Endothelial cell of umbilical vein (primary cell): ENCODE data around the gene TBC1D17. TPM values are rescaled to one million over a fixed set of nuclear protein-coding genes. Genes with fewer than 3 reads are reported as not detected.

ENCODE experiments used
- BruUV-seq: library from RNA; stranded (reverse); fragments of 400-500 nt; replicated peaks from 2 replicates; lab custom pipeline; 2021; lab: Mats Ljungman, UMichigan
- CTCF ChIA-PET: fragments of 300-600, 350-600 bp; sonication (Branson Sonifier 250); formaldehyde crosslinking; loops from one replicate; lab custom pipeline; 2021; ENCODE audit warnings: antibody characterized with exemption, inconsistent platforms; lab: Charles Lee
- POLR2A ChIA-PET: fragments of 300-600, 350-600 bp; sonication (Branson Sonifier 250); formaldehyde crosslinking; loops from one replicate; lab custom pipeline; 2021; ENCODE audit warnings: antibody characterized with exemption, inconsistent platforms; lab: Charles Lee
- DNase-seq: peaks from one replicate; pipeline ENCODE4 v3.0.0-alpha.2; 2011; ENCODE audit warnings: low read depth, low spot score
- FAIRE-seq: peaks from 2 replicates; lab custom pipeline; 2011; peaks lifted over from hg19 to GRCh38; lab: Jason Lieb, UNC
- H2AFZ ChIP-seq: 2 replicates; pipeline ENCODE4 v1.6.0; 2012; ENCODE audit warnings: low read depth, low read length, control low read depth, inconsistent platforms
- H3K27ac ChIP-seq: 2 replicates; pipeline ENCODE4 v1.5.1; 2011; ENCODE audit warnings: low read depth, mild to moderate bottlenecking, control low read depth, low read length, moderate library complexity; ENCODE audit not compliant: insufficient read depth
- H3K27me3 ChIP-seq, 2 experiments: 2 replicates each; pipeline versions ENCODE4 v1.6.0 to v1.6.1; 2011; ENCODE audit warnings: low read length in 2 of 2, mixed read lengths in 1 of 2; ENCODE audit not compliant: control insufficient read depth in 2 of 2, insufficient read depth in 2 of 2
- H3K36me3 ChIP-seq, 2 experiments: 2 replicates in 1 of 2; 3 replicates in 1 of 2; pipeline ENCODE4 v1.5.1; 2011; ENCODE audit warnings: low read length in 2 of 2, mild to moderate bottlenecking in 1 of 2, moderate library complexity in 1 of 2; ENCODE audit not compliant: control insufficient read depth in 2 of 2, insufficient read depth in 2 of 2; ENCODE audit errors: extremely low read depth in 1 of 2
- H3K4me1 ChIP-seq: 3 replicates; pipeline ENCODE4 v1.5.1; 2011; ENCODE audit warnings: mild to moderate bottlenecking, low read length; ENCODE audit not compliant: control insufficient read depth, insufficient read depth; ENCODE audit errors: extremely low read depth
- H3K4me2 ChIP-seq: 2 replicates; pipeline ENCODE4 v1.6.1; 2011; ENCODE audit warnings: low read length, control low read depth, mixed read lengths; ENCODE audit not compliant: insufficient read depth
- H3K4me3 ChIP-seq, 3 experiments: fragments of 200-600 bp in 1 of 3; sonication (generic), shearing (Covaris generic) in 1 of 3; replicated peaks in 1 of 3; 2 replicates each; pipeline ENCODE4 v1.5.1; 2011 to 2016; ENCODE audit warnings: control low read depth in 3 of 3, low read length in 3 of 3, mild to moderate bottlenecking in 2 of 3, inconsistent platforms in 1 of 3, low read depth in 1 of 3, moderate library complexity in 1 of 3; ENCODE audit not compliant: insufficient read depth in 1 of 3
- H3K79me2 ChIP-seq: 2 replicates; pipeline ENCODE4 v1.6.0; 2012; ENCODE audit warnings: low read length, inconsistent platforms; ENCODE audit not compliant: control insufficient read depth, insufficient read depth
- H3K9ac ChIP-seq: replicated peaks from 2 replicates; pipeline ENCODE3; 2011; ENCODE audit warnings: low read length, control low read depth; ENCODE audit not compliant: insufficient read depth; ENCODE audit errors: extremely low read depth
- H3K9me1 ChIP-seq: replicated peaks from 3 replicates; pipeline ENCODE4 v1.6.0; 2011; ENCODE audit warnings: mild to moderate bottlenecking, low read length; ENCODE audit not compliant: control insufficient read depth, insufficient read depth; ENCODE audit errors: extremely low read depth
- H3K9me3 ChIP-seq: replicated peaks from 2 replicates; pipeline ENCODE4 v1.5.1; 2012; ENCODE audit warnings: low read length, inconsistent platforms; ENCODE audit not compliant: control insufficient read depth, insufficient read depth
- H4K20me1 ChIP-seq: replicated peaks from 2 replicates; pipeline ENCODE3; 2011; ENCODE audit warnings: mild to moderate bottlenecking, low read length; ENCODE audit not compliant: control insufficient read depth, insufficient read depth; ENCODE audit errors: extremely low read depth
- CTCF ChIP-seq, 2 donors: IDR thresholded peaks; 1 replicate in 1 of 2; 2 replicates in 1 of 2; pipeline ENCODE4 v1.5.1; 2011; ENCODE audit warnings: low read length in 2 of 2, mild to moderate bottlenecking in 2 of 2, moderate library complexity in 2 of 2, control low read depth in 1 of 2, inconsistent platforms in 1 of 2, low read depth in 1 of 2; ENCODE audit not compliant: insufficient read depth in 1 of 2; ENCODE audit errors: extremely low read depth in 1 of 2
- EZH2 ChIP-seq: IDR thresholded peaks from 2 replicates; pipeline ENCODE4 v1.6.1; 2012; ENCODE audit warnings: borderline replicate concordance, low read depth, mild to moderate bottlenecking, moderate library complexity, low read length, inconsistent platforms; ENCODE audit not compliant: severe bottlenecking
- FOS ChIP-seq: IDR thresholded peaks from 2 replicates; pipeline ENCODE4 v1.6.1; 2011; ENCODE audit warnings: mild to moderate bottlenecking, low read length, moderate library complexity, borderline replicate concordance; ENCODE audit not compliant: insufficient read depth
- GATA2 ChIP-seq: IDR thresholded peaks from 2 replicates; pipeline ENCODE4 v1.7.0; 2011; ENCODE audit warnings: low read depth, mild to moderate bottlenecking, moderate library complexity, mixed read lengths, low read length; ENCODE audit not compliant: insufficient read length, insufficient read depth
- JUN ChIP-seq: IDR thresholded peaks from 2 replicates; pipeline ENCODE4 v1.6.1; 2011; ENCODE audit warnings: borderline replicate concordance, low read depth; ENCODE audit not compliant: insufficient read length, insufficient read depth
- MAX ChIP-seq: IDR thresholded peaks from 2 replicates; pipeline ENCODE4 v1.6.1; 2011; ENCODE audit not compliant: insufficient read depth, insufficient read length
- MYC ChIP-seq: IDR thresholded peaks from one replicate; pipeline ENCODE4 v1.6.1; 2011; ENCODE audit warnings: mild to moderate bottlenecking, low read depth, low read length
- POLR2A ChIP-seq: IDR thresholded peaks from 2 replicates; pipeline ENCODE4 v1.6.1; 2012; ENCODE audit warnings: low read depth, mild to moderate bottlenecking, control low read depth, low read length
- POLR2AphosphoS5 ChIP-seq: IDR thresholded peaks from 2 replicates; pipeline ENCODE4 v1.6.1; 2012; ENCODE audit warnings: low read depth, mild to moderate bottlenecking, control low read depth, low read length, moderate library complexity; ENCODE audit not compliant: insufficient read depth
- dilution Hi-C: fragments of 300-500 bp; cut with MboI; formaldehyde crosslinking; loops from one replicate; pipeline ENCODE4 v1.15.0; 2019; ENCODE audit warnings: low sequenced_read_pairs; ENCODE audit not compliant: extremely low pct_ligation_motif_present
- intact Hi-C: fragments of 100-400 bp; cut with micrococcal nuclease; formaldehyde crosslinking; loops from one replicate; pipeline ENCODE4 v1.10.0; 2022
- polyA plus RNA-seq, 4 experiments: library from polyadenylated mRNA; depleted of rRNA in 3 of 4; stranded (reverse) in 3 of 4; unstranded in 1 of 4; fragments of >200 nt; gene quantifications; 2 replicates each; pipeline versions ENCODE4 v1.2.1 to v1.2.3, GENCODE V29; 2011 to 2012; ENCODE audit warnings: missing spikeins in 1 of 4
- total RNA-seq: library from RNA; stranded (reverse); gene quantifications from 2 replicates; pipeline ENCODE4 v1.2.3, GENCODE V29; 2021

The TBC1D17 gene
- total and polyA plus RNA-seq, 2 donors (not counting 3 experiments of a cell fraction or from before 2014, with no cell fraction given), result 34.2 to 39.3 TPM

- Histone ChIP-seq H3K4me1 (no peaks in the 10 kb centered on the region), H3K27me3 (no peaks in the 10 kb centered on the region), H3K36me3 (peaks cover 6 to 14% of the 10 kb centered on the region in 2 experiments), H3K9ac (no peak overlapping the region), H3K4me3 (no peak overlapping the region), H4K20me1 (no peaks in the 10 kb centered on the region), H3K9me1 (no peaks in the 10 kb centered on the region), H3K79me2 (peaks cover 38% of the 10 kb centered on the region), H3K9me3 (no peaks in the 10 kb centered on the region), H3K27ac (no peak overlapping the region), H2AFZ (no peak overlapping the region), H3K4me2 (no peak overlapping the region)
- intact Hi-C loops (no loop called here), dilution Hi-C loops (no loop called here)
- POLR2A ChIA-PET, result no interaction called here
- FAIRE-seq (no peak), DNase-seq (no peak)
- no TSS peak for BruUV-seq
- TF ChIP-seq POLR2A (no peak), FOS (no peak), EZH2 (no peak), MYC (no peak), CTCF (IDR thresholded peaks at IDR 0.05; ENCODE audit: extremely low read depth in 1 of 2, insufficient read depth in 1 of 2, low read depth in 1 of 2, low read length in 2 of 2) (no peak), MAX (no peak), JUN (no peak), GATA2 (no peak), POLR2AphosphoS5 (no peak)
- CTCF ChIA-PET, result no interaction called here
These were observed 37.8 kb downstream of the TBC1D17 start for GRCh38 chr19:49915271-49915670.
